Mammary microvascular endothelial cell (primary cell): ENCODE measurements around the gene NCKAP5L. TPM values are rescaled to one million over a fixed set of nuclear protein-coding genes. Genes with fewer than 3 reads are reported as not detected.

Source experiments
- total RNA-seq: library from RNA; depleted of rRNA; stranded (reverse); fragments of >200 nt; gene quantifications from 2 replicates; pipeline ENCODE4 v1.2.3, GENCODE V29; 2015

Gene NCKAP5L
- total RNA-seq = 13.3 and 15.6 TPM in 2 replicates

GRCh38 chr12:49828133-49829091 lies at the start of gene NCKAP5L:
Gene NCKAP5L, minus strand, starts transcription at chr12:49828413. Its CDS starts 24,369 bp downstream, at chr12:49804044.

GRCh38 chr12:49842519-49843352 lies 14.5 kb upstream of the NCKAP5L start, which contains the start of gene BCDIN3D:
Gene BCDIN3D, minus strand, starts transcription at chr12:49843106. Its CDS starts 19 bp downstream, at chr12:49843087.

Other genes starting within 250 kb of the NCKAP5L start
- not detected in 2 replicates for gene FAM186B, start 222.8 kb downstream of the NCKAP5L start, total RNA-seq
- gene PRPF40B, start 204.9 kb downstream of the NCKAP5L start, total RNA-seq = 2.4 and 4.3 TPM in 2 replicates
- gene FMNL3, start 121.0 kb downstream of the NCKAP5L start, total RNA-seq = 42.7 and 49.6 TPM in 2 replicates
- gene TMBIM6, start 86.9 kb downstream of the NCKAP5L start, total RNA-seq = 346 and 374 TPM in 2 replicates
- gene BCDIN3D, start 14.7 kb upstream of the NCKAP5L start, total RNA-seq = 2.3 and 2.4 TPM in 2 replicates
- not detected in 2 replicates for gene FAIM2, start 75.5 kb upstream of the NCKAP5L start, total RNA-seq
- not detected in 2 replicates for gene AQP2, start 122.3 kb upstream of the NCKAP5L start, total RNA-seq
- gene AQP5, start 133.5 kb upstream of the NCKAP5L start, total RNA-seq = not detected in 2 replicates
- not detected in 2 replicates for gene AQP6, start 144.5 kb upstream of the NCKAP5L start, total RNA-seq
- gene RACGAP1, start 197.1 kb upstream of the NCKAP5L start, total RNA-seq = 51.0 and 54.1 TPM in 2 replicates
- 0.25 and 1.9 TPM in 2 replicates for gene ASIC1, start 229.2 kb upstream of the NCKAP5L start, total RNA-seq